ENCODE data around the gene FBN1. TPM values are rescaled to one million over a fixed set of nuclear protein-coding genes. Genes with fewer than 3 reads are reported as not detected.

FBN1 gene
- total RNA-seq, 4 donors from 2014 or later, result 3.9 to 87.0 (median 23.4) TPM

DNA sequence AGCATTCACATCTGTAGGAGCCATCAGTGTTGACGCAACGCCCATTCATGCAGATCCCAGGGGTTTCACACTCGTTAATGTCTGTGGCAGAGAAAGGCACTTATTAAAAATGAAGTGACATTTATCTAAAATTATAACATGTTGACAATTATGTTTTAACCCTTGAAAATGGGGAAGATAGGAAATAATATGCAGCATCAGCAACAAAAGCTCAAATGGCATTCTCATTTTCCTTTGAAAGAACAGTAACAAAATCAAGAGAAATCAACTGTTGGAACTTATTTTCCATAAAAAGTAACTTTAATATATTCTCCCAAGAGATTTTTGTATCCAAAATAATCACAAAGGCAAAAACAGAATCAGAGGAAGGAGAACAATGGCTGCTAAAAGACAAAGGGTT is 140.4 kb downstream of the FBN1 start:
- Histone ChIP-seq H3K36me3 (peaks cover 0 to 18% (median 0%) of the 10 kb centered on the region in 3 donors), H3K27ac (no peak overlapping the region), H3K9me3 (no peaks in the 10 kb centered on the region), H3K4me3 (no peak overlapping the region), H3K4me1 (no peaks in the 10 kb centered on the region), H3K27me3 (no peaks in the 10 kb centered on the region)
- DNase-seq, result no peak
- TF ChIP-seq POLR2A (IDR thresholded peaks at IDR 0.05), result no peak
- no peak for TF ChIP-seq CTCF (IDR thresholded peaks at IDR 0.05)
- intact Hi-C loops (cut with DNase I), result no loop called here
- 83 to 85% methylated on average over 3 of the region's 3 CpGs for WGBS, 2 donors

DNA sequence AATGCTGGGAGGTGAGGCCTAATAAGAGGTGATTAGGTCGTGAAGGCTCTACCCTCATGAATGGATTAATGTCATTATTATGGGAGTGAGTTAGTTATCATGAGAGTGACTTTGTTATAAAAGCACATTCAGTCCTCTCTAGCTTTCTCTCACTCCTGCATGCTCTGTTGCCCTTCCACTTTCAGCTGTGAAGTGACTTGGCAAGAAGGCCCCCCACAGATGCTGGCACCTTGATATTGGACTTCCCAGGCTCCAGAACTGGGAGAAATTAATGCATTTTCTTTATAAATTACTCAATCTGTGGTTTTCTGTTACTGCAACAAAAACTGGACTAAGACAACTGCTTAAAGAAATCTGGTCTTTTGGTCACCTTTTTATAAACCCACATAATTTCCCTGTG is 144.3 kb downstream of the FBN1 start:
- peaks cover 0 to 33% (median 0%) of the 10 kb centered on the region in 3 donors for H3K36me3 ChIP-seq
- intact Hi-C loops (cut with DNase I), result no loop called here
- TF ChIP-seq POLR2A (IDR thresholded peaks at IDR 0.05), result no peak
- TF ChIP-seq CTCF (IDR thresholded peaks at IDR 0.05), result no peak

DNA sequence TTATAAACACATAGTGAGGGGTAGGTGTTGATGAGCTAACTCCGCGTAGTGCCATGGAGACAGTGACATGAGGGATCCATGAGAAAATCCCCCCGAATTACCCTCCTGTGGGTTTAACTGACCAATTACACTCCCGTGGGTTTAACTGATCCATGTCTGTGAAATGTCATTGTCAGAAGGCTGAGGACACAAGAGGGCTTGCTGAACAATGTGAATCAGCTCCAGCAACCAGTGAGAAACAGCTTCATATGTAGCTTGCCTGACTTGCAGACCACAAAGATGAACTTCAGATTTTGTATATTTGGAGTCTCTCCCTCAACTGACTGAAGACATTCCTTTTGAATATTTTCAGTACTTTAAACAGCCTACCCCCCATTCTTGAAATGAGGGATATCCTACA is 144.9 kb downstream of the FBN1 start:
- Histone ChIP-seq H3K27ac (no peak overlapping the region), H3K9me3 (no peaks in the 10 kb centered on the region), H3K4me1 (no peaks in the 10 kb centered on the region), H3K36me3 (peaks cover 0 to 33% (median 0%) of the 10 kb centered on the region in 3 donors), H3K4me3 (no peak overlapping the region), H3K27me3 (no peaks in the 10 kb centered on the region)
- intact Hi-C loops (cut with DNase I), result no loop called here
- WGBS, 2 donors, result 79 to 90% methylated on average over 4 of the region's 4 CpGs
- TF ChIP-seq CTCF (IDR thresholded peaks at IDR 0.05), result no peak
- no peak for TF ChIP-seq POLR2A (IDR thresholded peaks at IDR 0.05)
- DNase-seq, result no peak

More for the DNA sequence above, 144.3 kb downstream of the FBN1 start:
- 79 to 92% methylated on average over 1 of the region's 1 CpG for WGBS, 2 donors
- no peak for DNase-seq
- H3K27ac ChIP-seq, result no peak overlapping the region
- no peaks in the 10 kb centered on the region for H3K27me3 ChIP-seq
- no peaks in the 10 kb centered on the region for H3K9me3 ChIP-seq
- no peaks in the 10 kb centered on the region for H3K4me1 ChIP-seq
- H3K4me3 ChIP-seq, result no peak overlapping the region

GRCh38 chr15:48499978-48500377 is 145.5 kb downstream of the FBN1 start:
- H3K27me3 ChIP-seq, result no peaks in the 10 kb centered on the region
- peaks cover 0 to 34% (median 0%) of the 10 kb centered on the region in 3 donors for H3K36me3 ChIP-seq

GRCh38 chr15:48498828-48499227 is 146.7 kb downstream of the FBN1 start:
- H3K27ac ChIP-seq, result no peak overlapping the region
- no peak overlapping the region for H3K4me3 ChIP-seq
- peaks cover 0 to 29% (median 0%) of the 10 kb centered on the region in 3 donors for H3K36me3 ChIP-seq
- TF ChIP-seq CTCF (IDR thresholded peaks at IDR 0.05) (no peak), POLR2A (IDR thresholded peaks at IDR 0.05) (no peak)
- H3K9me3 ChIP-seq, result no peaks in the 10 kb centered on the region
- 90% methylated on average over 3 of the region's 3 CpGs for WGBS, 2 donors
- intact Hi-C loops (cut with DNase I), result no loop called here
- no peak for DNase-seq
- no peaks in the 10 kb centered on the region for H3K4me1 ChIP-seq
- H3K27me3 ChIP-seq, result no peaks in the 10 kb centered on the region

More at GRCh38 chr15:48499978-48500377, 145.5 kb downstream of the FBN1 start:
- H3K4me1 ChIP-seq, result no peaks in the 10 kb centered on the region
- no peak overlapping the region for H3K4me3 ChIP-seq
- H3K27ac ChIP-seq, result no peak overlapping the region
- intact Hi-C loops (cut with DNase I), result no loop called here
- TF ChIP-seq POLR2A (IDR thresholded peaks at IDR 0.05), result no peak
- no peak for TF ChIP-seq CTCF (IDR thresholded peaks at IDR 0.05)
- DNase-seq, result no peak
- no peaks in the 10 kb centered on the region for H3K9me3 ChIP-seq

Data from esophagus squamous epithelium (tissue), 5 donors.